NCI-H446 treated with DMSO at 0.1 percent for 48 hours (cell line): ENCODE results near the gene PTPN11.
"Not testable (repeated sequence)": the region's sequence is repeated elsewhere in the genome, so short reads cannot be mapped to it uniquely, and the experiment has no call there.

Experiments
- DNase-seq: peaks from one replicate; lab custom pipeline; 2025; lab: John Stamatoyannopoulos, UW

PTPN11 gene

GRCh38 chr12:112514926-112515642 is 96.3 kb downstream of the PTPN11 start:
- DNase-seq, result no peak

DNA sequence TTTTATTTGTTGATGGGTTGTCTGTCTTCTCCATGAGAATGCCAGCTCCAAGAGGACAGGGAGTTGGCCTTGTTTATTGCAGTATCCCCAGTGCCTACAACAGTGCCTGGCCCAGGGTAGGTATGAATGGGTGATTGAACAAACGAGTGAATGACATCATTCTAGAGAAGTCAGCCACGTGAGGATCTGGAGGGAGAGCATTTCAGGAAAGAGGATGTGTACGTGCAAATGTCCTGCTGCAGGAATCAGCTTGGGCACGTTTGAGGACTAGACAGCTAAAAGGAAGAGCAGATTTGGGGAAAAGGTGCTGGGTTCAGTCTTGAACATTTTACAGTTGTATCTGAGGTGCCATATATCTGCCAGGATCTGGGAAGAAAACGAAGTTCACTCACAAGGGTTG is 97.1 kb downstream of the PTPN11 start:
- DNase-seq, result no peak

- DNase-seq, result no peak
These were observed 99.1 kb downstream of the PTPN11 start for GRCh38 chr12:112517730-112518364.

DNA sequence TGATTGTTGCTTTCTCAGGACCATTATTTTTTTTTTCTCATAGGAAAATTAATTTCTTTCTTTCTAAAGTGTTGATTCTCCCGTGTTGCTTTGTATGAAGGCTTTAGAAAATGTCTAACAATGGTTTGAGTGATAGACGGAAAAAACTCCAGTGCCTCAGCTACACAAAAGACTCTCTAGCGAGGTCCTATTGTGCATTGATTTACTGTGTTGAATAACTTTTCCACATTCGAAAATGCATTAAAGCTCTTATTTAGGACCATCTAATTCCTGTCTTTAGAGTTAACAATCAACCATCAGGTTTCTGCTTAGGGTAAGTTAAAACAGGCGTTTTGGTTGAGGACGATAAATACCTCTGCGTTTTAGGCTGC is 99.6 kb downstream of the PTPN11 start:
- no peak for DNase-seq

GRCh38 chr12:112519841-112520340 is 101.1 kb downstream of the PTPN11 start:
- not testable (repeated sequence) for DNase-seq

GRCh38 chr12:112523856-112524255 is 105.1 kb downstream of the PTPN11 start:
- no peak for DNase-seq

GRCh38 chr12:112524269-112524668 is 105.5 kb downstream of the PTPN11 start:
- no peak for DNase-seq

GRCh38 chr12:112524676-112525425 is 106.1 kb downstream of the PTPN11 start:
- no peak for DNase-seq

- DNase-seq, result no peak
These were observed 106.7 kb downstream of the PTPN11 start for GRCh38 chr12:112525426-112525809.

DNA sequence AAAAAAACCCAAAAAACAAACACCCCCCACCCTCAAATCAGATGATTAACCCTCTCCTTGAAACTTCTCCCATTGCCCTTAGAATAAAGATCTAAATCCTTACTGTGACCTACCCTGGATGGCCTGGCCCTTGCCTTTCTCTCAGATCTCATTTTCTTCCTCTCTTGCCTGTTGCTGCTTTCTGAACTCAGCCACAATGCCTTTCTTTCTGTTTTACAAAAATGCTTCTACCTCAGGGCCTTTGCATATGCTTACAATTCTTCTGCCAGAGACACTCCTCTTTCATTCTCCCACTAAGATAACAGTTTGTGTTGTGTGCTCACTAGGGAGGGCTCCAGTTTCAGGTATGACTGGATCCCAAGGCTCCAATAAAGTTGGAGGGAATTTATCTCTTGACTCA is 108.3 kb downstream of the PTPN11 start:
- DNase-seq, result no peak

DNA sequence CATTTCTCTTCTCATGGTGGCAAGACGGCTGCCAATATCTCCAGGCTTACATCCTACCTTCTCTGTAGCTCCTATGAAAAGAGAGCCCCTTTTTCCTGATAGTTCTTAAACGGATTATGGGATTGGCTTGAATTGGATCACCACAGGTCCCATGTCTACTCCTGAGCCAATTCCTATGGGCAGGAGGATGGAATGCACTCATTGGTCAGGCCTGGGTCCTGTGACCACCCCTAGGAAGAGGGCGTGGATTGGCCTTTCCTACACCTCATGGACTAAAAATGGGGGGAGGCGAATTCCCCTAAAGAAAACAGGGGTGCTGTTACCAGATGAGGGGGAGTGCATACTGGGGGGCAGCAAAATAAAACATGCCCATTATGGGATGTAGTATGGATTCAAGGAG is 108.8 kb downstream of the PTPN11 start:
- DNase-seq, result no peak

- DNase-seq, result no peak
These were observed 109.8 kb downstream of the PTPN11 start for GRCh38 chr12:112528521-112528920.

GRCh38 chr12:112530941-112531340 is 112.2 kb downstream of the PTPN11 start:
- no peak for DNase-seq

- no peak for DNase-seq
These were observed 113.4 kb downstream of the PTPN11 start for GRCh38 chr12:112532106-112532505.

DNA sequence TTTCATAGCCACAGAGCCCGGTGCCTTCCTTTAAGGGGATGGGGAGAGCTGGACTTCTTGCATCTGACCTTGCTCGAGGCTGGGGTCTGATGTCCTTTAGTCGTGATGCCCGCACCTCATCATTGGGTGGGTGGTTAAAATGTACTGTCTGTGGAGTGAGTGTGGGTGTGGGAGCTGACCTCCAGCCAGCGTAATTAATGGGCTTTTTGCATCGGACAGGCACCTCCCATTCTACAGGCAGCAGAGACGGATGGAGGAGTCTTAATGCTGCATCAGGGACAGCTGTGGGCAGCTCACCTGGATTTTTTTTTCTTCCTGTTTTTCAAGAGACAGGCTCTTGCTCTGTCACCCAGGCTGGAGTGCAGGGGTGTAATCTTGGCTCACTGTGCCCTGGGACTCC is 114.8 kb downstream of the PTPN11 start:
- no peak for DNase-seq

GRCh38 chr12:112535017-112535416 is 116.3 kb downstream of the PTPN11 start:
- DNase-seq, result no peak

GRCh38 chr12:112535637-112536366 is 117.1 kb downstream of the PTPN11 start:
- DNase-seq, result no peak

DNA sequence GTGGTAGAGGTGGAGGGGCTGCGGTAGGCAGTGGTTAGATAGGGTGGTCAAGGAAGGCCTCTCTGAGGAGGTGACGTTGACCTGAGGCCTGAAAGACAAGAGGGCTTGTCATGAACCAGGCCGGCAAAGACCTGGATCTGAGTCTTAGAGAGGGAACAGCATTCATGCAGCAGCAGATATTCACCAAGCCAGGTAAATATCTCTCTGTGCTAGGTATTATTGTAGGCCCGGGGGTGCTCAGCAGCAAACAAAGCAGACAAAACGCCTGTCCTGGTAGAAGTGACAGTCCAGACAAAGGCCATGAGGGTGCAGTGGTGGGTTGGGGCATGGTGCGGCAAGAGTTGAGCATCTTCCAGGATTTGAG is 117.6 kb downstream of the PTPN11 start:
- no peak for DNase-seq

- no peak for DNase-seq
These were observed 119.1 kb downstream of the PTPN11 start for GRCh38 chr12:112537710-112538396.

DNA sequence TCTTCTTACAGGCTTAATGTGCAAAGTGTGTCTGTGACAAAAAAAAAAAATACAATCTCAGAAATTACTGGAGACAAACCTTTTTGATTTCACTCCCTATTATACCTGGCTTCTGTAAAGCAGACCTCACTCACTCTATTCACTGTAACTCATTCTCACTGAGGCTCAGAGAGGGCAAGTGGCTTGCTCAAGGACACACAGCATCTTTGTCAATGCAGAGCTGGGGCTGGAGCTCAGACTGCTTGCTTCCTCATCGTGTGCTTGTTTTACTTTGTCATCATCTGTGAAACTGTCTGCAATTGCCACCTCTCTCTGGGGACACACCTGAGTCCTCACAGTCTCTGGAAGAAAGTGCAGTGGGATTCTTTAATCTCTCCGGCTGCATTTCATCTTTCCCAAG is 120.0 kb downstream of the PTPN11 start:
- no peak for DNase-seq

DNA sequence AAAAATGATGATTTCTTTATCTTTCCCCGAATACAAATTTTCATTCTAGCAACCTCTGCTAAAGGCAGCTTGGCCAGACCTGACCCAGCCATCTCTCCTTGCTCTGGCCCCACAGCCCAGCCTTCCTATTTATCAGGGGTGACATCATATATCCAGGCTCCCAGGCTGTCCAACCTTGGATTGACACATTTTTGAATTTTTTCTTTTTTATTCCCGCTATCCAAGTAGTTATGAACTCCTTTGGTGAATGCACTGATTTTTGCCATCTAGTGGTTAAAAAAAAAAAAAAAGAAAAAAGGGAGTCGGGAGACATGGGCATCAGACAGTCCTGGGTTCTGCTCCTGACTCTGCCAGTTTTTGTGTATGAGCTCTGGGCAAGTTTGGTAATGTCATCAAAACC is 120.5 kb downstream of the PTPN11 start:
- DNase-seq, result no peak

GRCh38 chr12:112540021-112540420 is 121.3 kb downstream of the PTPN11 start:
- no peak for DNase-seq
